ENCODE data around the gene ISG15.

- TF ChIP-seq FOXM1 (IDR thresholded peaks at IDR 0.05; ENCODE audit: borderline replicate concordance, low read depth) (no peak), EP300 (IDR thresholded peaks at IDR 0.05; ENCODE audit: borderline replicate concordance) (no peak)
These were observed 31.2 kb upstream of the ISG15 start, which contains the start of gene PERM1 for GRCh38 chr1:981955-982558.

Data from Ishikawa (cell line).